ENCODE measurements around the gene SNX7. TPM values are rescaled to one million over a fixed set of nuclear protein-coding genes. Genes with fewer than 3 reads are reported as not detected.
A peak's percentile ranks its signal among the peaks of the same experiment; 100 is the strongest.

The SNX7 gene
- total and polyA plus RNA-seq, 2 donors (not counting 1 experiment from before 2014, with no cell fraction given), result 48.6 to 60.9 TPM

DNA sequence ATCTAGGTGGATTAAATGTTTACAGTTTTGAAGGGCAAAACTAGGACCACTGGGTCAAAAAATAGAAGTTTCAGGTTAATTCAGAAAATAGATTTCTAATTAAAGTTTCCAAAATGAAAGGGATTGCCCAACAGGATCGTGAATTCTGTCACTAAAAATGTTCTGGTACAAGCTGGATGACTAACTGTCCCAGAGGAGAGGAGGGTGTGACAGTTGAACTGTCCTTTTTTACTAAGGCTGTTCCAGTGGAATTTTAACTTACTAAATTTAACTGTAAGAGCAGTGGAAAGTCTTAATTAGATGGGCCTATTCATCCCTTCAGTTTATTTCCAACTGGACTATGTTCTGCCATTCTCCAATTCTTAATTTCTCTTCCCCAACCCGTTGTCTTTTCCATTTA lies 7.2 kb downstream of the SNX7 start:
- no peaks in the 10 kb centered on the region for H3K27me3 ChIP-seq (ENCODE audit: control insufficient read depth, insufficient read depth, low read length)
- no peak for TF ChIP-seq EZH2 (IDR thresholded peaks at IDR 0.05; ENCODE audit: low read length, missing control alignments)
- TF ChIP-seq, protein P1, sequence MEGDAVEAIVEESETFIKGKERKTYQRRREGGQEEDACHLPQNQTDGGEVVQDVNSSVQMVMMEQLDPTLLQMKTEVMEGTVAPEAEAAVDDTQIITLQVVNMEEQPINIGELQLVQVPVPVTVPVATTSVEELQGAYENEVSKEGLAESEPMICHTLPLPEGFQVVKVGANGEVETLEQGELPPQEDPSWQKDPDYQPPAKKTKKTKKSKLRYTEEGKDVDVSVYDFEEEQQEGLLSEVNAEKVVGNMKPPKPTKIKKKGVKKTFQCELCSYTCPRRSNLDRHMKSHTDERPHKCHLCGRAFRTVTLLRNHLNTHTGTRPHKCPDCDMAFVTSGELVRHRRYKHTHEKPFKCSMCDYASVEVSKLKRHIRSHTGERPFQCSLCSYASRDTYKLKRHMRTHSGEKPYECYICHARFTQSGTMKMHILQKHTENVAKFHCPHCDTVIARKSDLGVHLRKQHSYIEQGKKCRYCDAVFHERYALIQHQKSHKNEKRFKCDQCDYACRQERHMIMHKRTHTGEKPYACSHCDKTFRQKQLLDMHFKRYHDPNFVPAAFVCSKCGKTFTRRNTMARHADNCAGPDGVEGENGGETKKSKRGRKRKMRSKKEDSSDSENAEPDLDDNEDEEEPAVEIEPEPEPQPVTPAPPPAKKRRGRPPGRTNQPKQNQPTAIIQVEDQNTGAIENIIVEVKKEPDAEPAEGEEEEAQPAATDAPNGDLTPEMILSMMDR (conservative IDR thresholded peaks at IDR 0.05 in 1 of 2, IDR thresholded peaks at IDR 0.05 in 1 of 2; ENCODE audit: low read depth in 1 of 2, low read length in 2 of 2), result no peak
- no peak overlapping the region for H3K27ac ChIP-seq (ENCODE audit: insufficient read depth, low read length)
- no peak overlapping the region for H2AFZ ChIP-seq (ENCODE audit: low read length)
- H3K9me3 ChIP-seq (ENCODE audit: control insufficient read depth, insufficient read depth, low read depth, low read length), result no peaks in the 10 kb centered on the region
- no peaks in the 10 kb centered on the region for H4K20me1 ChIP-seq (ENCODE audit: control insufficient read depth, extremely low read depth, insufficient read depth, low read length)
- H3K4me3 ChIP-seq (replicated peaks in 1 of 4; ENCODE audit: control extremely low read depth in 1 of 4, insufficient read depth in 1 of 4, low read depth in 3 of 4, low read length in 4 of 4), result no peak overlapping the region
- H3K9ac ChIP-seq (ENCODE audit: insufficient read depth, low read length), result no peak overlapping the region
- H3K79me2 ChIP-seq (ENCODE audit: control insufficient read depth, insufficient read depth, low read length), result peaks cover 6% of the 10 kb centered on the region
- H3K36me3 ChIP-seq (ENCODE audit: control insufficient read depth, insufficient read depth, low read length), result no peaks in the 10 kb centered on the region
- no peak overlapping the region for H3K4me2 ChIP-seq (ENCODE audit: extremely low read depth, insufficient read depth, low read length)
- DNase-seq (ENCODE audit: low read depth in 2 of 2), result no peak
- no peaks in the 10 kb centered on the region for H3K4me1 ChIP-seq (ENCODE audit: control insufficient read depth, extremely low read depth, insufficient read depth, low read length)

DNA sequence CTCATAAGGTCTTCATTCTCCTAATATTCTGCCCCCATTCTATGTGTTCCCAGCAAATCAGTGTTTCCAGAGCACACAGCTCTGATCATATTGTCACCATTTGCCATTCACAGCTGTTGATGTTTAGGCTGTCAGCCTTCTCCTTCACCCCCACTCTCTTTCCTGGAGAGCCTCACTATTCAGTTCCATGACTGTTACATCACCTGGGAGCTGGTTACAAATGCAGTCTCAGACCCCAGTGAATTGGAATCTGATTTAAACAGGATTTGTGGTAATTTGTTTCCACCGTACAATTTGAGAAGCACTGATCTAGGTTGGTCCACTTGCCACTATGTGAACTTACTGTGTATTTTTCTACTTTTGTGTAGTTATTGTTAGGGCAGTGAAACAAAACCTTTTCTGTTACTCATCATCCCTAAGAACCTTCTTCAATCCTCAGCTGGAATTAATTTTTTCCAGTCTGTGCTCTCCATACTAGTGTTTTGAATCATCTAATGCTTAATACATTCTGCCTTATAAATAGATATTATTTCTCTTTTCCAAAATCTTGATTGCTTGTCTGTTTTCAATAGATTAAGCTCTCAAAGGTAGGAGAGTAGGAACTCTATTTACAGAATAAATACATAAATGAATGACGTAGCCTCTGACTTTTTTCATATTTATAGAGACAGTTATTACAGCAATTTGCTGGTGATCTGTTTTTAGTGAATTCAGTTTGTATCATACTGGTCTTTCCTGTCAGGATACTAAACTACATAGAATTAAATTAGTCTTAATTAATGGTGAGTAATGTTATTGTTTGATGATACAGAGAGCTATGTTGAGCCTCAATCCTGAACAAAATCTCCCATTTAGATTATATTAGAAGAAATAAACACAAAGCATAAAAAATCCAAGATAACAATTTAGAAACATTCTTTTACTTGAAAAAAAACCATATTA lies 8.1 kb downstream of the SNX7 start:
- Histone ChIP-seq H3K9ac (ENCODE audit: insufficient read depth, low read length) (no peak overlapping the region), H3K27ac (ENCODE audit: insufficient read depth, low read length) (no peak overlapping the region), H3K4me1 (ENCODE audit: control insufficient read depth, extremely low read depth, insufficient read depth, low read length) (no peaks in the 10 kb centered on the region), H3K4me3 (replicated peaks in 1 of 4; ENCODE audit: control extremely low read depth in 1 of 4, insufficient read depth in 1 of 4, low read depth in 3 of 4, low read length in 4 of 4) (no peak overlapping the region), H3K9me3 (ENCODE audit: control insufficient read depth, insufficient read depth, low read depth, low read length) (no peaks in the 10 kb centered on the region), H3K4me2 (ENCODE audit: extremely low read depth, insufficient read depth, low read length) (no peak overlapping the region), H2AFZ (ENCODE audit: low read length) (no peak overlapping the region), H3K36me3 (ENCODE audit: control insufficient read depth, insufficient read depth, low read length) (no peaks in the 10 kb centered on the region), H3K27me3 (ENCODE audit: control insufficient read depth, insufficient read depth, low read length) (no peaks in the 10 kb centered on the region), H3K79me2 (ENCODE audit: control insufficient read depth, insufficient read depth, low read length) (peaks cover 4% of the 10 kb centered on the region), H4K20me1 (ENCODE audit: control insufficient read depth, extremely low read depth, insufficient read depth, low read length) (no peaks in the 10 kb centered on the region)
- TF ChIP-seq, protein P1 (conservative IDR thresholded peaks at IDR 0.05 in 1 of 2, IDR thresholded peaks at IDR 0.05 in 1 of 2; ENCODE audit: low read depth in 1 of 2, low read length in 2 of 2), result no peak
- TF ChIP-seq EZH2 (IDR thresholded peaks at IDR 0.05; ENCODE audit: low read length, missing control alignments), result no peak
- peak in 1 of 2 donors; percentile 79 for DNase-seq (ENCODE audit: low read depth in 2 of 2)

DNA sequence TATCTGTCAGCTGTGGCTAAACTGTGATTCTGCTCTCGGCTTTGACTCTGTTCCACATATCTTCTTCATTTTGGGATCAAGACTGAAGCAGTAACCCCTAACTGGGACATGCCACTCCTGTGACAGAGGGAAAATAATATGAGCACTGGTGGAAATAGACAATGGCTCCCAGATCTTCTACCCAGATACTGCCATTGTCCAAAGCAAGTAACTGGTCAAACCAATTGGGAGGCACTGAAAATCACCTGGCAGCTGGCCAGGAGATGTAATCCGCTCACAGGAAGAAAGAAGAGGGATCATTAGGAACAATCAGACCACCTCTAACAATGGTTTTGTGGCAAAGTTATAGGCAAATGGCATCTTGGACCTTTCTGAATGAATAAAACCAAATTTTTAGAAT lies 10.7 kb downstream of the SNX7 start:
- H3K4me3 ChIP-seq (replicated peaks in 1 of 4; ENCODE audit: control extremely low read depth in 1 of 4, insufficient read depth in 1 of 4, low read depth in 3 of 4, low read length in 4 of 4), result no peak overlapping the region
- no peak overlapping the region for H2AFZ ChIP-seq (ENCODE audit: low read length)
- H3K79me2 ChIP-seq (ENCODE audit: control insufficient read depth, insufficient read depth, low read length), result peaks cover 2% of the 10 kb centered on the region
- TF ChIP-seq, protein P1 (conservative IDR thresholded peaks at IDR 0.05 in 1 of 2, IDR thresholded peaks at IDR 0.05 in 1 of 2; ENCODE audit: low read depth in 1 of 2, low read length in 2 of 2), result no peak
- no peak for TF ChIP-seq EZH2 (IDR thresholded peaks at IDR 0.05; ENCODE audit: low read length, missing control alignments)
- no peaks in the 10 kb centered on the region for H4K20me1 ChIP-seq (ENCODE audit: control insufficient read depth, extremely low read depth, insufficient read depth, low read length)
- H3K9ac ChIP-seq (ENCODE audit: insufficient read depth, low read length), result no peak overlapping the region
- H3K36me3 ChIP-seq (ENCODE audit: control insufficient read depth, insufficient read depth, low read length), result no peaks in the 10 kb centered on the region
- no peaks in the 10 kb centered on the region for H3K9me3 ChIP-seq (ENCODE audit: control insufficient read depth, insufficient read depth, low read depth, low read length)
- H3K27me3 ChIP-seq (ENCODE audit: control insufficient read depth, insufficient read depth, low read length), result no peaks in the 10 kb centered on the region
- H3K4me1 ChIP-seq (ENCODE audit: control insufficient read depth, extremely low read depth, insufficient read depth, low read length), result no peaks in the 10 kb centered on the region
- no peak overlapping the region for H3K4me2 ChIP-seq (ENCODE audit: extremely low read depth, insufficient read depth, low read length)
- H3K27ac ChIP-seq (ENCODE audit: insufficient read depth, low read length), result no peak overlapping the region
- no peak for DNase-seq (ENCODE audit: low read depth in 2 of 2)
